CD4-positive, alpha-beta T cell treated with Interleukin-6 for 4 hours (primary cell): Measurements from ENCODE around the gene ETFRF1.

Experiments used
- DNase-seq: peaks from one replicate; pipeline ENCODE4 v3.0.0-alpha.2; 2020; ENCODE audit warnings: mixed read lengths

Gene ETFRF1, protein sequence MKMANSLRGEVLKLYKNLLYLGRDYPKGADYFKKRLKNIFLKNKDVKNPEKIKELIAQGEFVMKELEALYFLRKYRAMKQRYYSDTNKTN

DNA sequence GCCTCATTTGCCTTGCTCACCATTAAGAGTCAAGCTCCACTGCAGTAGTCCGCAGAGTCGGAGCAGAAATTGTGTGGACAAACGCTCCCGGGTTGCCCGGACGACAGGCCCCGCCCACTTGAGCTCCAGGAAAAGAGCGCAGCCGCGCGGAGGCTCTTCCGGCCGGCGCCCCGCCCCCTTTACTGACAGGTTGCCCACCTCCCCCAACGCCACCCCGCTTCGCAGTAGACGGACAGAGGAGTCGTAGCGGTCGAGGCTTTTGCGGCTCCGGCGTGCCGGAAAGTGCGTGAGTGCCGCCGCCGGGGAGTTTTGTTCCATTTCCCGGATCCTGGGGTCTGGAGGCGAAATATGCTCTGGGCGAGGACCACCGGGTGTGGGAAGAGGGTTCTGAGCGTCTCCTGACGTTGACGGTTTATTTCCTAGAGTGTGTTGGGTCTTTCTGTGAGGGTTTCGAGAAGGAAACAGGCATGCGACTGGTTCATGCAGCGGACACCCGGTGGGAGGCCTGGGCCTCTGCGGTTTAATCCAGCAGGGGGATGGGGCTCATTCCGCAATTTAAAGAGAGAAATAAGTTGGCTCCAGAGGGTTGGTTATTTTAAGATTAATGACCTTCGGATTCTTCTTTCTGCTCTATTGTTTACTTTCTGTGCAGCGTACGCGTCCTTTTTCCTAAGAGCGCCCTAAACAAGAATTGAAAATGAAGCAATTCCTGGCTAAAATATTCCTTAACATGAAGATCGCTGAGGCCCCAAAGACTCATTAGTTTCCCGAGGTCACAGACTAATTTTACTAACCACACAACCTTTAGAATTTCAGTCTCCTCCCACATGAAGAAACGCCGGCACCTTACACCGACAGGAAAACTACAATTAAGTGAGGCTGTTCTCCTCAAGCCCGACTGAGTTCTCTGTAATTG, at the start of gene ETFRF1, which contains the start of gene DNAI7:
Gene ETFRF1, plus strand, starts transcription at position 182 of the 916 bp plus-strand sequence. CDS start 8,720 bp downstream, outside the sequence.
Gene DNAI7, minus strand, starts transcription at position 105 of the 916 bp plus-strand sequence. Its CDS starts 82 bp downstream, at position 23.
- DNase-seq = peak; percentile 97

DNA sequence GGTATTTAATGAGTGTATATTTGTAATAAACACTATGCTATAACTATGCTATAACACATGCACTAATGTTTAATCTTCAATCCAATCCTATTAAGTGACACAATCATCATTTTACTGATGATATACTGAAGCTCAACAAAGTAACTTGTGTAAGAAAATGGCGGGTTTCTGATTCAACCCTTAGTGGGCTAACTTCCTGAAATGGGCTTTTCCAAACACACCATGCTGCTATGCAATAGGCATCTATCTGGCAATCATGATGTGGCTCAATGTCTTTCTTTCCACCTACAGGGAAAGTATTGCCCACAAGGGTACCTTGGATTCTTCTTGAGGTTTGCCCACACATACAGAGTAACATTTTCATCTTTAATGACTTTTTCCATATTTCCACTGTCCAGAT, 48.4 kb upstream of the ETFRF1 start:
- no peak for DNase-seq

DNA sequence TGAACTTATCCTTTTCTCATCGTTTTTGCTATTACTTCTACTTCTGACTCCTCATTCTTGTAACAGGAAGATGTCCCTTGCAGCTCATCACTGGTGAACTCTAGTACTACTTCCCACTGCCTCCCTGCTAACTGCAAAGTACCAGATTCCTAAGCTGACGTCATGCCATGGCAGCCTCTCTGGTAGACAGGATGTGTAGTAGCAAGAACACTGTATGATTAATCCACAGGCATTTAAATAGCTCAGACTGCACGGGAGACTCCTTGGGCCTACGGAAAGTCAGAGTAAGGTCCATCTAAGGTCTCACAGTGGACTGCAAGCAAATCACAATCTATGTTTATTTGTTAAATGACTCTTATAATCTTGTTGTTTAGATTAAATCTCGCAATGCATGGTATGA, 43.6 kb upstream of the ETFRF1 start:
- DNase-seq = no peak

DNA sequence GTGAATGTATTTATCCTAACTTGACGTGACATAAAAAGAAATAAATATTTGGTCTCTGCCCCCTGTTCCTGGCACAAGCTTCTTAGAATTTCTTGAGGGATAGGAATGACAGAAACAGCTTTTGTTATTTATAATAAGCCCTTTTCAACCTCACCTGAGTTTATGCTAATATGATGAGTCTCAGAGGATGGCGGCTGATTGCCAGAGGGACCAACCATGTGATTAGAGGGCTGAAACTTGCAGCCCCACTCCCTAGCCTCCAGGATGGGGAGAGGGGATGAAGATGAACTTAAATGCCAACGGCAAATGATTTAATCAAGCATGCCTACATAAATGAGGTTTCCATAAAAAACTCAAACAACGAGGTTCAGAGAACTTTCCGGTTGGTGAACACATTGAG, 43.0 kb upstream of the ETFRF1 start:
- DNase-seq = no peak

DNA sequence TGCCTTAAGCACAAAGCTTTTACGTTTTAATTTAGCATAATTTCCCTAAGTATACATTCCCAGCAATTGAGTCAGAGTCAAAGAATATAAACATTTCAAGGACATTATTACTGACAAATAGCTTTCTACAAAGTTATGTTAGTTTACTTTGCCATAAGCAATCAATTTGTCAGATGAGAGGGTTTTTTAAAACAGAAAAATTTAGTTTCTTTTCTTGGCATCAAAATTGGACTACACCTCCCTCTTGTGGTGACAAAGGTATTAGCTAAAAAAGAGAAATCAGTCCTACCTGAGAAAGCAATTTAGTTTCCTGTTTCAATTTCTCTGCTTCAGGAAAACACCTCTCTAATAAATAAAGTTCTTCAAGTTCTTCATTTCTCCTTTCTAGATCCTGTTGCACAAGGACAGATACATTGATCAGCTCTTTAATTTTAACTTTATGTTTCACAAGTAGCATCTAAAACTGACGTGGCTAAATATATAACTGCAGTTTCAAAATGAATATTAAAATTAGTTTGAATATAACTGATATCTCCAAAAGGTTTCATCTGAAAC, 39.9 kb upstream of the ETFRF1 start:
- DNase-seq = no peak

DNA sequence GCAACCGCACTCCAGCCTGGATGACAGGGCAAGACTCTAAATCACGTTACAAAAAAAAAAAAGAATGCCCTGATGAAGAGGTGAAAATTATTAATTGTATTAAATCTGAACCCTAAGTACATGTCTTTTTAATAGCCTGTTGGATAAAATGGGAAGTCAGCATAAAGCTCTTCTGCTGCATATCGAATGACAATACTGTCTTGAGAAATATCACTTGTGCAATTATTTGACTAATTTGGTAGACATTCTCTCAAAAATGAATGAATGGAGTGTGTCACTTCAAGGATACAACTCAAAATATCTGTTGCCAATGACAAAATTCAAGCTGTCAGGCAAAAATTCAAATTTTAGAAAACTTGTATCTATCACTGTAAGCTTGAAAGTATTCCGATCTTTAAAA, 39.0 kb upstream of the ETFRF1 start:
- no peak for DNase-seq

DNA sequence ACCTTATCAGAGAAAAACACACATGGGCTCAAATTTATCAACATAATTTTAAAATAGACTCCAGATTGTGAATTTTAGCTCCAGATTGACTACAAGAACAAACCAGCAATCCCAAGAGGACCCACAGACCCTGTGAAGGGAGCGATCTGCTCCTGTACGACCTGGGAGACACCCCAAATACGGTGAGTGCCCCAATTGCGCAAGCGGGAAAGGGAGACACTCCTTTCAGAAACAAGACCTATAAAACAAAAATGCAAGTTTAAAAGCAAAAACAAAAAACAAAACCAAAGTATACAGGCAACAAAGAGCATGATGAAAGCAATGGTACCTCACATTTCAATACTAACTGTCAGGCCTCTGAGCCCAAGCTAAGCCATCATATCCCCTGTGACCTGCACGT, 32.2 kb upstream of the ETFRF1 start:
- no peak for DNase-seq

DNA sequence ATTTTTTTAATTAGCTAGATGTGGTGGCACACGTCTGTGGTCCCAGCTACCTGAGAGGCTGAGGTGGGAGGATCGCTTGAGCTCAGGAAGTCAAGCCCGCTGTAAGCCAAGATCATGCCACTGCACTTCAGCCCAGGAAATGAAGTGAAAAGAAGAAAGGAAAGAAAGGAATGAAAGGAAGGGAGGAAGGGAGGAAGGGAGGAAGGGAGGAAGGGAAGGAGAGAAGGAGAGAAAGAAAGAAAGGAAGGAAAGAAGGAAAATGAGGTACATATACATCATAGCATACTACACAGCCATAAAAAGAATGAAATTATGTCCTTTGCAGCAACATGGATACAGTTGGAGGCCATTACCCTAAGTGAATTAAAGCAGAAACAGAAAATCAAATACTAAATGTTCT, 12.3 kb upstream of the ETFRF1 start:
- no peak for DNase-seq

DNA sequence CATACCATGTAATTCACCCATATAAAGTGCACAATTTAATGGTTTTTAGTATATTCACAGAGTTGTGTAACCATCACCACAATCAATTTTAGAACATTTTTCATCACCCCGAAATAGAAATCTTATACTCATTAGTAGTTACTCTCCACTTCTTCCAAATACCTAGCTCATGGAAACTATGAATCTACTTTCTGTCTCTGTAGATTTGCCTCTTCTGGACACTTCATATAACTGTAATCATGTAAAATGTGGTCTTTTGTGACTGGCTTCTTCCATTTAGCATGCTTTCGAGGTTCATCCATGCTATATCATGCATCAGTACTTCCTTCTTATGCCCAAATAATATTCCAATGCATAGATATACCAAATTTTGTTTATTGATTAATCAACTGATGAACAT, 10.9 kb upstream of the ETFRF1 start:
- no peak for DNase-seq

DNA sequence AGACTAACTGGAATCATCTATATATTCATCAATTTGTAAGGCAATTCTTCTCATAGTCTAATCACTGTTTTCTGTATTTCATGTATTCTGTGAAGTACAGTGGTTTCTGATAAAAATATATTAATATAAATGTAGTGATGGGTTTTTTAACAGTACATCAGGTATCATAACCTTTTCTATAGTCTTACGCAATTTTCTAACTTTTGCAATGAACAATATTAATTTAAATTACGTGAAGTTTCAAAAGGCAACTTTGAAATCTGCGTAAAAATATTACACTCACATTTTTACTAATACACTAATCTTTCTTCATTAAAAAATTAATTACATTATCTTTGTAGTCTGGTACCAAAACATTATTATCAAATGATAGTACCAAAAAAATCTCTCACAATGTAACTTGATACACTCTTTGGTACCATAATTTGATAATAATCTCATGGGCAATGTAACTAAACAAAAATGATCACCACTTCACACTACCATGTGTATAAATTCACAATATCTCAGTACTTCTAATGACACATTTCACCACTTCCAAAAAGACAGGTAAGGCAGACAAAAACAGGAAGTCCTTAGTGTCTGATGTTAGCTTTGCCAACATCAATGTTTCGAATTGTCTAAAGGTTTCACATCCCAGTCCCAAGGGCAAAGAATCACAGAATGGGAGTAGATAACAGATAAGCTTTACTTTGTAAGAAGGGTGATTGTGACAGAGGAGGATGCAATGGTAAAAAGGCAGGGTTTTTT, 8.8 kb upstream of the ETFRF1 start:
- DNase-seq = peak; percentile 6

DNA sequence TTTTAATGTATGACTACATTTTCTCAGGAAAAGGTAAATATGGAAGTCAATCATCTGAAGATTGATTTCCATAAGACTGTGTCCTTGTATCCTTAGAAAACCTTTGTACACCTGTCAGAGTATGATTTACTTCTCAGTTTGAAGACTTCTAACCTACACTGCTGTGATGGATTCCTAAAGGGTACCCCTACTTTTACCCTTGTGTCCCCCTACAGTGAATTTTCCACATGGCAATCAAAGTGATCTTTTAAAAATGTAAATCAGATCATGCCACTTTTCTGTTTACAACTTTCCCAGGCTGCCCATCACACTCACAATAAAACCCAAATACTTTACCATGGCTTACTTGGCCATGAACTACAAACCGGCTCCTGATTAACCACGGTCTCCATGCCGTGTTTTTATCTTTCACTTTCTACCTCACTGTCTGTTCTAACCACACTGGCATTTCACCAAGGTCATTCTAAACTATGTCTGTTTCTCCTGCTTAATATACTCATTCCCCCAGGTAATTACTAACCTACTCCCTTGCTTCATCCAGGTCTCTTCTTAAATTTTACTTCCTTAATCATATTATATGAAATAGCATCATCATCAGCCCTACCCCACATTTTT, 8.1 kb upstream of the ETFRF1 start:
- DNase-seq = peak; percentile 35

DNA sequence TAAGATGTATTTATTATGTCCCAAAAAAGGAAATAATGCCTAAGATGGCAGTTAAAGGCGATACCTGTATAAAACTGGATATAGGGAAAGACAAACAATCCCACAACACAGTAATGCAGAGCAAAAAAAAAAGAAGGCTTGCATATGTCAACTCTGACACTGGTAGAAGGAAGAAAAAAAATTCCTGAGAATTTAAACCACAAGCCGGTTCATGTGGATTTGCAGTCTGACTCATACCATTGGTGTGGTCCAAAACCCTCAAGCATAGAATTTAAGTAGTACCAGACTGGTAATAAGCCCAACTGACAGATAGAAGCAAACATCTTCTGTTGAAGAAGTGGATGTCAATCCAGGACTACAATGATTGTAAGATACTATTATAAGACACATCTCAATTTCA, 7.3 kb upstream of the ETFRF1 start:
- no peak for DNase-seq

DNA sequence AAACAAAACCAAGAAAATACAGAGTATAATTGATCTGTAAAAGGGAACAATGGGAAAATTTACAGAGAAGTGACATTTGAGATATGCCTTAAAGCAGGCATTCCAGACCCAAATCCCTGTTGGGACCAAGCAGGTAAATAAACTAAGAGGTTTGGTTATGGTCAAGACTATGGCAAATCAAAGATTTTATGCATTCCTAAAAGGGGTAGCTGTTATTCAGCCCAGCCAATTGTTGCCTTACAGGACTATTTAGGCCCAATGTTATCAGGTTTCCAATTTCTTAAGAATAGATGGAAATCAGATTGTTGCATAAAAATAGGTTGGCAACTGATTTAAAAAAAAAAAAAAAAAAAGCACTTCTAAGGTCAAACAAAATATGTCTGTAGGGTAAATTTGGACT, 5.4 kb upstream of the ETFRF1 start:
- no peak for DNase-seq

DNA sequence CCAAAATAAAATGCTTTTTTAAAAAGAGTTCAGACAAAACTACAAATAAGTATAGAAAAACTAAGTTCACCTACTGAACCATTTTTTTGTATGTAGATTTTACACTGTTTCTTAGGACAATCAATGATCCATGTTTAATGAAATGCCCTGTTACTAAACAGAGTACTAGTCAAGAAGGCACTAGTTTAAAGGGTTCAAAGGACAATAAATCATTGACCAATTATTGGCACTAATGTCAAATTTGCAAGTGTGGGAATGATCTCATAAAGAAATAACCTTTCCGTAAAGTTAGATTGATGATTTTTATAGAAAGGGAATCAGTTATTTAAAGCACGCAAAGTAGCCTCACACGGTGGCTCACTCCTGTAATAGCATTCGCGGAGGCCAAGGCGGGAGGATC, 4.2 kb upstream of the ETFRF1 start:
- DNase-seq = no peak

DNA sequence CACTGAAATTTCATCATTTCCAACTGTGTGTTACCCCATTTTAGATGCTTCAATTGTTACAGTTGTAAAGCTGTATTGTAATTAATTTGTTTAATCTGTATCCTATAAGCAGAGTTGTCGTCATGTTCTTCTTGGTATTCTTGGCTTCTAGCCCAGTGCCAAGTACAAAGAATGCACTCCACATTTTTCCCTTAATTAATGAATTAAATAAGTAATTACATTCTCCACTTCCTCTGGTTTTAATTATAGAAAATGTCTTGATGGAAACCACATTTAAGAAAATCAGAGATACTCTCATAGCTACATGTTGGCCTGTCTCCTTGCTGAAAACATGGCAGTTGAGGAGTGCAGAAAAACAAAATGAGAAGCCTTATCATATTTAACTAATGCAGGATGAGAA, 823 bp upstream of the ETFRF1 start:
- DNase-seq = no peak

DNA sequence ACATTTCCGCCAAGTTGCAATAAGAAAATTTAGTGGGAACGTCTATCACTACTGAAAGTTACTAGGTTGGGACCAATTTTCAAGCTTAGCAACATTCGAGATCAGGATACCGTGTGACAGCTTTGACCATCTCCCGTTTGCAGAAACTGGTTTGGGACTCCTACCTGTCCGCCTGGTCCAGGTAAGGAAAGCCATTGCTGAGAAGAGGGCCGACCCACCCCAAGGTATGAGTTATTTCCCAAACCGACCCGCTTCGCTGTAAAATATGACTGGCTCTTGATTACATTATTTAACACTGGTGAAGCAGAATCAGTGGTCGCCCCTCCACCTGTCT, 348 bp upstream of the ETFRF1 start:
- no peak for DNase-seq

DNA sequence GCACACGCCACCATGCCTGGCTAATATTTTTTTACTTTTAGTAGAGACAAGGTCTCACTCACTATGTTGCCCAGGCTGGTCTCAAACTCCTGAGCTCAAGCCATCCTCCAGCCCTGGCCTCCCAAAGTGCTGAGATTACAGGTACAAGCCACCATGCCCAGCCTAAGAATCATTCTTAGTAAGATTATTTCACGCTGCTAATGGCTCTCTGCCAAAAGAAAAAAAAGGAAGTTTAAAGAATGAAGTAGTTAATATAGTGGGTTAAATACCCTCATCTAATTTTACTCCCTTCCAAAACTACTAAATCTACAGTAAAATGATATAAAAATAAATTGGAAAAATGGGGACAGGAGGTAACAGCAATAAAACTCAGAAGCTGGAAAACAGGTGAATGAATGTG, 2.6 kb downstream of the ETFRF1 start:
- no peak for DNase-seq

DNA sequence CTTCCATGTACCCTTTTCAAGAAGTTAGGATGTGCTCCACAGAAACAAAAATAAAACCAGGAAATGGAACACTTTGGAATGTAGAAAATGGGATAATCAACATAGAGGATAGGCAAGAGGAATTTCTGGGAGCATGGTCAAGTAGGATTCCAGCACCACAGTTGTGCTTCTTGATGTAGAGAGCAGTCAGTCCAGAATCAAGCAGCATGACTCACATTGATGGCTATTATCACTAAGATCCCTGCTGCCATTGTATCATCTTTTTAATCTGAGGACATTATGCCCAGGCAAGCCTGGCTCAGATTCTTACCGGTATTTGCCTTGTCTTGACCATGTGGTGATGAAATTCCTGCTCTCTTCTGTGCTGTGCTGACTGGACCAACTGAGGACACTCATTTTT, 5.7 kb downstream of the ETFRF1 start:
- DNase-seq = no peak

DNA sequence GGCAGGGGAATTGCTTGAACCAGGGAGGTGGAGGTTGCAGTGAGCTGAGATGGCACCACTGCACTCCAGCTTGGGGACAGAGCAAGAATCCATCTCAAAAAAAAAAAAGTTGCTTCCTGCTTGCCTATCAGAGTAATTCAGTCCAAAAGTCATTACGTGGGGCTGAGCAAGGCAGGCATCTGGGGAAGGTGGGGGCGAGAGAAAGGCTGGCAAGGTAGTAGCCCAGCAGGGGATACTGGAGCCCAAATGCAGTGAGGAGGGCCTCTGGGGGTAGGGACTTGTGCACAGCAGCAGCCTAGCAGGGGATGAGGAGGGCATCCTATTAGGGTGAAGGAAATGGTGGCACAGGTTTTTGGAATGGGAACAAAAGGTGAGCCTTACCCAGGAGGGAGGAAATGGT, 7.1 kb downstream of the ETFRF1 start:
- DNase-seq = no peak

DNA sequence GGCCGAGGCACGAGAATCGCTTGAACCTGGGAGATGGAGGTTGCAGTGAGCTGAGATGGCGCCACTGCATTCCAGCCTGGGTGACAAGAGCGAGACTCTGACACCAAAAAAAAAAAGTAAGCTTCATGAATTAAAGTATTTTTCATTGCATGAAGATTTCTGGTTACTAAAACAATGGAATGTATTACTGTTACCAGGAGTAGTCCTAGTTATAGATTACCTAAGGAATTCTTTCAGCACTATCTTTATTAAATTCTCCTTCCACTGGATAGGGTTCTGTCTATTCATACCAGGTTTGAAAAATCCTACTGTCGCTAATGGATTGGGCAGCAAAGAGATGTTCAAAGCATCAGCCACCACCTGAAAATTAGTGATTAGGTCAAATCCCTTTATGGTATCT, 12.4 kb downstream of the ETFRF1 start:
- DNase-seq = no peak

DNA sequence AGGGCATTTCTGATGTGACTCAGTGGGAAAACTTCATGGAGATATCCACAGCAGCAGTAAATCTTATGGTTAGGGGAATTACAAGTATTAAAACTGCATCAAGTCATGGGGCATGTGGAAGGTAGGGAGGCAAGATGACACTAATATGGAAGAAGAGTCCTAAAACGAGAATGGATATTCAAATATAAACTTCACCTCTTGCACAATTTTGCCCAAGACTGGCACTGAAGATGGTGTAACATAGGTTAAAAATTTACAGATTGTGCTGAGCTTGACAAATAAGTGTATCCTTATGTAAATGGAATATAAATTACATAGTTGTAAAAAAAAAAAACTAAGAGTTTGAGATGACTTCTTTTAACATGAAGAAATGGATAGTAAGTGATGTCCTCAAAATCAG, 12.8 kb downstream of the ETFRF1 start:
- DNase-seq = no peak

DNA sequence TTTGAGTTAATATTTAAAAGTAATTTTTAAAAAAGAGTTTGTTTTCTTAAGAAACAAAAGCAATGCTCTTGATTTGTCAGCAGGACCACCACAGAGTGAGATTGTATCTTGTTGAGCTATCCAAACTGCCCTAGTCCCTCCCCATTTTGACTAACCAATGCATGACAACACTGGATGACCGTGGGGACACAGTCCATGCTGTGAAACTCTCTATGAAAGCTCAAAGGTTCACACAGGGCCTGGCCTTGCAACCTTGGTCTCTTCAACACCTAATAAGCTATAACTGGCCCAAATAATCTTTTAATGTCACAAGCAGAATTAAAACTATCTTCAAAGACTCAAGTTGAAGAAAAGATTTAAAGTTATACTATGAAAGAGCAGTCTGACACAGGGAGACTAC, 13.5 kb downstream of the ETFRF1 start:
- no peak for DNase-seq

DNA sequence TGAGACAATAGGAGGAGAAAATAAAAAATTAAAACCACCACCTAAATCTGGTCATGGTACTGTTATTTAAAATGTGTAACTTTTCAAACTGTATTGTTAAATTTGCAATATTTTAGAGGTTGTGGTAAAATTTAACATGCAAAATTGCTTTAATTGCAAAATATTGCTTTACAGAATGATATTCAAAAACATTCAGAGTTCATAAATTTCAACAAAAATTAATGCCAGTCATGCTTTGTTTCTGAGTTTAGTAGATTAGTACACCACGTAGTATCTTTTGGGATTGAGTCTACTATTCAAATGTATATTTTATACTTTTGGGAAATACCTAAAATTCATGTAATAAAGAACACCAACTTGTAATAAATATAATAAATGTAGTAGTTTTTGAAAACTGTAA, 18.3 kb downstream of the ETFRF1 start:
- no peak for DNase-seq
